NCI-H226 (cell line): ENCODE data around the gene SELPLG.
"Not testable (repeated sequence)": the region's sequence is repeated elsewhere in the genome, so short reads cannot be mapped to it uniquely, and the experiment has no call there.

Experiments used
- DNase-seq: peaks from one replicate; pipeline ENCODE4 v3.0.0-alpha.2; 2015

SELPLG gene

DNA sequence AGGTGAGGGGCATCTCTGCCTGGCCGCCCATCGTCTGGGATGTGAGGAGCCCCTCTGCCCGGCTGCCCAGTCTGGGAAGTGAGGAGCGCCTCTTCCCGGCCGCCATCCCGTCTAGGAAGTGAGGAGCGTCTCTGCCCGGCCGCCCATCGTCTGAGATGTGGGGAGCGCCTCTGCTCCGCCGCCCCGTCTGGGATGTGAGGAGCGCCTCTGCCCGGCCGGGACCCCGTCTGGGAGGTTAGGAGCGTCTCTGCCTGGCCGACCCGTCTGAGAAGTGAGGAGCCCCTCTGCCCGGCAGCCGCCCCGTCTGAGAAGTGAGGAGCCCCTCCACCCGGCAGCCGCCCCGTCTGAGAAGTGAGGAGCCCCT, 22.1 kb upstream of the SELPLG start:
- DNase-seq: not testable (repeated sequence)

DNA sequence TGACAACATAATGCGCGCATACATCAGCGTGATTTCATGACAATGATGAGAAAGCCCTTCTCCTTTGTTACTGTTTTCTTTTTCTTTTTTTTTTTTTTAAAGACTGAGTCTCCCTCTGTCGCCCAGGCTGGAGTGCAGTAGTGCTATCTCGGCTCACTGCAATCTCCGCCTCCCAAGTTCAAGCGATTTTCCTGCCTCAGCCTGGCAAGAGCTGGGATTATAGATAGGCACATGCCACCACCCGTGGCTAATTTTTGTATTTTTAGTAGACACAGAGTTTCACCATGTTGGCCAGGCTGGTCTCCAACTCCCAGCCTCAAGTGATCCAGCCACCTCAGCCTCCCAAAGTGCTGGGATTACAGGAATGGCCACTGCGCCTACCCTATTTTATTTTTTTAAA, 20.9 kb upstream of the SELPLG start:
- DNase-seq: not testable (repeated sequence)

DNA sequence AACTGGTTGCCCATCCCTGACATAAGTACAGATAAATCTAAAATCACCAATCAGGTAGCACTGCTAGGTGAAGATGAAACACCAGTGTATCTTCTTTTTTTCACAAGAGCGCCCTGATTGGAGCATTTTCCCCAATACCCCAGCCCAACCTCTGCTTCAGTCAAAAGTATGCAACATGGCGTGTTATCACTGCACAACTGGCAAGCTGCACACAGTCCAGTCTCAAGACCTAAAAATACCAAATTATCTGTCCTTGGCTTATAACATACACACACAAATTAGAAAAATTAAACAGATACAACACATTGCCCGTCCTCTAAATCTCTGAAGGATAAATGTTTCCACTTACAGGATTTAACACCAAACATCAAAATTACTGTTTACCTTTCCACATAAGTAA, 20.2 kb upstream of the SELPLG start:
- no peak for DNase-seq

DNA sequence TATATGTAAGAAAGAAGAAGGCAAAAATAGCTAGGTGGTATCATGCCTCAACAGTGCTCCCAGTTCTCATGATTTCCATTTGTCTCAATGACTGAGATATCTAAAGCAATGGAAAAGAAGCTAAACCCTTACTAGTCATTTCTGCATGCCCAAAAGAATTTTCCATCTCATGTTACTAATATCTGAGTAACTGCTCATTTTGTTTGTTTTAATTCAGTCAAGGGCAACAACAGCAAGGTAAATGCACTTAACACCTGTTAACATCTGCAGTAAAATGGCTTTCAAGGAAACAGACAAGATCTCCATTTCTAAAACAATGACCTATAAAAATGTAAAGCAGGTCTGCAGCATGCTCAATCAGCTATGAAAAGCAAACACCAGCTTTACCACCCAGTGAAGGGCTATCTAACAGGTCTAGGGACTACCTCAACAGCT, 19.4 kb upstream of the SELPLG start:
- no peak for DNase-seq

DNA sequence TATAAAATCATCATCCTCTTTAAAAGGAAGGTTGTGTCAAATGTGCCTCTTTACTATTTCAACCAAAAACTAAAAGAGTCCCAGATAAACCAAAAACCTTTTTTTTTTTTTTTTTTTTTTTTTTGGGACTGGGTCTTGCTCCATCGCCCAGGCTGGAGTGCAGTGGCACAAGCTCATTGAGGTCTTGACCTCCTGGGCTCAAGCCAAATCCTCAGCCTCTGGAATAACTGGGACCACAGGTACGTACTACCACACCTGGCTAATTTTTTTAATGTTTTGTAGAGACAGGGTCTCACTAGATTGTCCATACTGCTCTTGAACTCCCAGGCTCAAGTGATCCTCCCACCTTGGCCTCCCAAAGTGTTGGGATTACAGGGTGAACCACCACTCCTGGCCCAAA, 16.4 kb upstream of the SELPLG start:
- DNase-seq: no peak

DNA sequence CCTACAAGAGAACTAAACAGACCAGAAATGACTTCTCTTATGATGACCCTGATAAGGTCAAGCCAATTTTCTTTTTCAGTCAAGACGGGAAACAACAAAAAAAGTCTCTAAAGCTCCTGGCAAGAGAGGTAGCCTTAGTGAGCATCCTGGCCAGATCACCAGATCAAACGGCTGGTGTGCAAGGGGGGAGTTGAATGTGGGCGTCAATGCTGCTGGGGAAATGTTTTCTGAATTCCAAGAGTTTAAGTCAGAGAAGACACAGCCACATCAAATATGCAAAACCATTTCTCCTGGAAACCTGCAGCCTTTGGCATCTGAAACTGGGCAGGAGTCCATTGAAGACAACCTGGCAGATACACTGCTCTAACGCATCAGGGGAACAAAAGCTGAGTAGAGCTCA, 16.0 kb upstream of the SELPLG start:
- DNase-seq: peak; percentile 90

DNA sequence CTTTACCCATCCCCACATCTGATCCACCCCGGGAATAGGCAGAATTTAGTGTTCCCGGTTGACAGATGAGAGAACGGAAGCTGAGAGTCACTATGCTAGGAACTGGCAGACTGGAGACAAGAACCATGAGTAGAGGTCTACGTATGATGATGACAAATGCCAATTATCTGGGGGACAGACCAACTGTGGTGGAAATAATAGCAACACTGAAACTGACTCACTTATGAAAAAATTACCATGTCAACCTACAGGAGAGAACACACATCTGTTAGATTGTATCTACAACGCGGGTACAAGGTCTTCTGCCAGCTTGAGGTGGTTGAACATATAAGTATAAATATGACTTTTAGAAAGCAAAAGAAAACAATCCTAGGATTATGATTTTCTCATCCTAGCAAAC, 15.4 kb upstream of the SELPLG start:
- DNase-seq: no peak

DNA sequence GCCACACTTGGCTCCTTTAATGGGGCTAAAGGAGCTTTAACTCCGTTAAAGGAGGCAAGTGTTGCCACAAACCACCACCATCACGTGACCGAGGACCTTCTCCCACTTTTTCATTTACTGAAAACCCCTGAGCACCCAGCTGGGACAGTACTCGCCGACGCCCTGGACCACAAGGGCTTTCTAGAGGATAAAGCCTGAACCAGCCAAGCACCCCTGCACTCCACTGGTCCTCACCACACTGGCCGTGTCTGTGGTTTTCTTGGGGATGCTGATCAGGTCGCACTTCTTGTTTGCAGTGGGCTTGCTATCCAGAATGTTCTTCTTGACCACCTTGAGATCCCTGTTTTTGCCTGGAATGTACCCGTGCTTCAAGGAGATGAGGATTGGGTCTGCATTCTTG, 14.7 kb upstream of the SELPLG start:
- no peak for DNase-seq

DNA sequence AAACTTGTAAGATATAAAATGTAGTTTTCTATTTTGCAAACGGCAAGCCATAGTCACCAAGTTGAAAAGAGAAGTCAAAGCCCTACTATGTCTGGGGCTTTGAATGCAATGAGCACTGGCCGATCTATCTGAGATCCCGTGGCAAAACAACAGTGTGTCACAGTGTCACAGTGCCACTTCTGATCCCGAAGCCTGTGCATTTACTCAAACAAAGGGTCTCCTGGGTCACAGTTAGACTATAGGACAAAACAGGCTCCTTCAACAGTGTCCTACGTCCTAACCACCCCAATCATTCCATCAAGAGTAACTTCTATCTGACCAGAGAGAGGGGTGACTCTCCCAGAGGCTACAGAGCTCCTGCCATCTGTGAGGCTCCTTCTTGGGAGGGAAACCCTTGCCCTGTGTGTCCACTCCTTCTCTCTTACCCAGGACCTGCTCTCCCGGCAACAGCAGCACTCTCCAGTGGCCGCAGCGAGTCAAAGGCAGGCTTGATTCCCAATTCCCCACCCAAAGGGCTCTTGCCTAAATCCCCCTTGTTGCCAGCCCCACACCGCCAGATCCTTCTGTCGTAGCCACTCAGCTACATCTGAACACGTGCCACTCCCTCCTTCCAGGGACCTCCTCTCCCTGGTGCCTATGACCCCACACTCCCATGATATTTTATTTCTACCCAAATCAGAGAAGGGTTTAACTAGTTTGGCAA, 14.0 kb upstream of the SELPLG start:
- DNase-seq: no peak

DNA sequence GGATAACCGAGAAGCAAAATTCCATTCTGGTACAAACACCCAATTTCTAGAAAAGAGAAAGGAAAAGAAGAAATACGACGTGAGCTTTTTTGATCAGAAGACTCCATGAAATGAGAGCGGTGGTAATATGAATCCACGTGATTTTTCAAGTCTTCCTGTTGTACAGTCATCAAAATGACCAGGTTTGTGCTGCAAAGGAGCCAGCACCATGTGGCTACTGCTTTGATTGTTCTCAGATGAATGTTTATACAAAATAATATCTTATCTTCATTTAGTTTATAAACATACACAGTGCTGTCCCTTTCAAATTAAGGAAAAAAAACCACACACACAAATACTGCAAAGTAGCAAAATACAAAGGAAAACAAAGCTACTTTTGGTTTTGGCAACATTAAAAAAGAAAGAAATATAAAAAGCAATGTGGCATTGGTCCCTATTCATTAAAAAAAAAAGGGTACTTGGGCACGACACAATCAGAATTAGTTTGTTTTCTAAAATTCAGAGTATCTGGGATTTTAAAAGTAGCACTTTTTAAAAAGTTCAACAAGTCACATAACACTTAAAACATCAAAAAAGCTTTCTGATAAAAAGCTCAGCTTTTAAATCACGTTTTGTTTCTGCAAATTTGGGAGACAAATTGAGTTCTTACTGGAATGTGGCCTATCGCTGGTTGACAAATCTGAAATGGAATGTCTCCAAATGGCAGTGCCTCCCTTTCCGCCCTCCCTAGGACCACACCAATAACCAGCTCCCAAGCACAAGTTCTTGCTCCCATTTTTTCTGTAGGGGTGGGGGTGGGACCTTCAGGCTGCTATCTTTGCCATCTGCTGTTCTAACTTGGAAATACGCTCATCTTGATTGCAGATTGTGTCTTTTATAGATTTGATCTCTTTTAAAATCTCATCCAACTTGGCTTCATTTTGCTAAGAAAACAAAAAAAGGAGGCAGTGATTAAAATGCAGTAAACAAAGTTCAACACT, 13.2 kb upstream of the SELPLG start:
- DNase-seq: no peak

DNA sequence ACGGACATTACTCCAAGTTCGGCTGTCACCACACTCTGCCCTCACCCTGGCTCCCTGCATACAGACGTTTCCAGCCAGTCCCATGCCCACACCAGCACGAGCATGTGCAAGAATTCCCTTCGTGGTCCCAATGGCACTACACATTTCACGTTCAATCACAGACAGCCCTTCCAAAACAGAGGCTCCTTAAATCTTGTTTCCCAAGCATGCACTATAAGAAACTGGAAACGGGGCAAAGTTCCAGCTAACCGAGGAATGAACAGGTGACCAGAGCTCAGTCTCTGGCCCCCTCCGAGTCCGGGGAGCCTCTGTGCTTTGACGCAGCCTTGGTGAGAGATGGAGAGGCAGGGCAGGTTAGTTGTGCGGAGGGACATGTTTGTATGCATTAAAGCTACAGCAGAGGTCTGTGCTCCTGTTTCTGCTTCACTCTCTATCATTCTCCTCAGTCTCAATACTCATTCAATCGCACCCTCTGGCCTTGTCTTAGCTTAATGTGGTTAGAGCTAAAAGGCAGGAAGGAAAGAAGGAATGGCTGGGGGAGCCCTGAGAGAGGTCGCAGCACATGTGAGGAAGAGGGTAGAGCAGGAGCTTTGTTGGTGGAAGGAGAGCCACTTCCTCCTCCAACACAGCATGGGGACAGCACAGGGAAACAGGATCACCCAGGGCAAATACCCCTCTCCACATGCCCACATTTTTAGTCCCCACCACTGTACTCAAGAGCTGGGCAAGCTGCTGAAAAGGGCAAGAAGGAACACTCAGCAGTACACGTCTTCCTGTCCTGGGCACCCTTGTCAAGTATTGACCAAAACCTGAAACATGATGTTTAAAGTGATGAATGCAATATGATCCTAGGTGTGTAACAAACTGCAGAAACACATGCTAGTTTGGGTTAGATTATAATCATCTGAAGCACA, 12.2 kb upstream of the SELPLG start:
- DNase-seq: no peak

DNA sequence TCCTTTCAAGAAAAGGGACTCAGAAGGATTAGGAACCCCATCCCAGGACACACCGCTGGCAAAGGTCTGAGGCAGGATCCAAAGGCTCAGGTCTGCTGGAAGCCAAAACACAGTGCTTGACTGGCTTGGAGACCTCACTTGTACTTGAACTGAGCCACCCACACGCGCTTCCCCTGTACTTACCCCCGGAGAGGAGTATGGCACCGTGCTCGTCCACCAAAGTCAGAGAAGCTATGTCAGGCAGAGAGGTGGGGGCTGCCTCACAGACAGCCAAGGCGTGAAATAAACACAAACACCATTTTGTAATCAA, 11.1 kb upstream of the SELPLG start:
- DNase-seq: no peak

DNA sequence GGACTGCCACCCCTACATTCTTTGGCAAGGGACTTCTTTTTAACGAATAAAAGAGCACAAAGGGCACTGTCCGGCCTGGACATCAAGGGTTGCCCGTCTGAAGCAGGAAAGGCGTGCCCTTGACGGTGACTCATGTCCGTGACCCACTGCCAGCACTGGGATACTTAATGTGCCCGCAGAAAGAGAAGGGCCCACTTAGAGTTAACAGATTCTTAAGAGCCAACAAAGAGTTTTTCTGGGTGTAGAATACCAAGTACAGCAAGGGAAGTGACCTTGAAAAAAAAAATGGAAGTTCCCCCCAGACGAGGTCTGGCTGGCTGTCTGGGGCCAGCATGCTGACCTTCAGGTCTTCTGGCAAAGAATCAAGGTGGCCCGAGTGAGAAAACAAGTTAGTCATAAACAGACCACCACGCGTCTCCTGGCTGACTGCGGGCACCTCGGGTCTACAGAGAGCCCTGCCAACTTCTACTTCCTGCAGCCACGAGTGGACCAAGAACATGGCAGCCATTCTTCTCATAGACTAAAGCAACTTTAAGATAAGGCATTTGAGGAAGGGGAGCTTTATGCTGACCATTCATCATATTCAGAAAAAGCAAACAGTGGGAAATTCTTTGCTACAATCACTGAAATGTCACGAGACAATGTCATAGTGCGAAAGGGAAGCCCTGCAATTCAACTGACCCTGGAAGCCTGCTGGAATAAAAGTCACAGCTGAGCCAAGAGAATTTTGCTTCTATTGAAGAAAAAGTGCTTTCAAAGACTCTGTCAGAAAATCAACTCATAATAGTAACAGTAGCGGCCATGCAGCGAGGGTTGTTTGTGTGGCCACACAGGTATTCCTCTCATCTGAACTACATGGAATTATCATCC, 10.5 kb upstream of the SELPLG start:
- peak; percentile 23 for DNase-seq

DNA sequence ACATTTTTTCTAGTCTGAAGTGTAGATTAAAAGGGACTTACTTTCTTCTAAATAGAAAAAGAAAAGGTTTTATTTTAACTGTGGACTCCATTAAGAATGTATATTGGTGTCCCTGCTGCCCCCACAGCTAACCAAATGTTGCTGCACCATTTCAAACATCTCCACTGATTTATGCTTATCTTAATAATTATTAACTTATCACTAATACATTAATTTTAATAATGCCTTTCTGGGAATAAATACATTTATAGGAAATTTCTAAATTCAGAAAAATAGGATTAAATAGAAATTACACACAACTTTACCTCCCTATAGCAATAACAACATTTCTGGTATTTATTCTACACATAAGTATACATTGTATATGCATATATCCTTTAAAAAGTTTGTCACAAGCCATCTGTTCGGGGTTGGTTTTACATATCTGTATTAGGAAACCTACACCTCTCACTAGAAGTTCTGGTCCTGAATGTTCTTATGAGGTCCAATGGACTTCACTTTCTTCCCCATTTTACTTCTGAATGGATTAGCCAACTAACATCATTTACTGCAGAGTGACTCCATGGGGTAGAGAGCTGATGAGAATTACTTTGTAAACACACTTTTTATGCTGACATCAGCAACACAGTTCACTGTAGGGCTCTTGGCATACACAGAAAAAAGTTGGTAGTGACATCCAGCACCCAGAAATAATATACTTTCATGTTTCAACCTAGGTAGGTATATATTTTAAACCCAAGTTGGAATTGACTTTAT, 9.4 kb upstream of the SELPLG start:
- no peak for DNase-seq

DNA sequence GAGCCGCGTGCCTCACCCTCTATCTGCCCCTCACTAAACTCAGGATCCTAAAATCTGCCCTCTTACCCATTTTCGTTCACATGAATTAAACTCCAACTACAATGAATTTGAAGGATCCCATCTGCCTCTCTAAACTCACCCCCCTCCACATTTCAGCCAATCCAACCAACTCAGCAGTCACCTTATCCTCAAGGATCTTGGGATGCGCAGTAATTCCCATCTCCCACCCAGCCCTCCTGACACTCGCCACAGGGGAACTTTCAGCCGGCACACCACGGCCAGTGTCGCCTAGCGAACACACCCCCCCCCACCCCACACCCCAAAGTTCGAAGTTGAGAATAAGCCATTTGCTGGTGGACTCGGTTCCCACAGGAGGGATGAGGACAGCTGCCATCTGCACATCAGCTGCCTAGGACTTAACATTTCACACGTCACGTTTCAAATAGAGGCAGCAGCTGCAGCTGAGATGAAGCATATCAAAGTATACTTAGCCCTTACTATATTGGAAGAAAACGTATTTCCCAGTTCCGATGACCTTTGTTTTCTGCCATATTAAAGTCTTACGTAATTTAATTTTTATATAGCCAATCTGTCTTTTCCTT, 8.7 kb upstream of the SELPLG start:
- DNase-seq: no peak

DNA sequence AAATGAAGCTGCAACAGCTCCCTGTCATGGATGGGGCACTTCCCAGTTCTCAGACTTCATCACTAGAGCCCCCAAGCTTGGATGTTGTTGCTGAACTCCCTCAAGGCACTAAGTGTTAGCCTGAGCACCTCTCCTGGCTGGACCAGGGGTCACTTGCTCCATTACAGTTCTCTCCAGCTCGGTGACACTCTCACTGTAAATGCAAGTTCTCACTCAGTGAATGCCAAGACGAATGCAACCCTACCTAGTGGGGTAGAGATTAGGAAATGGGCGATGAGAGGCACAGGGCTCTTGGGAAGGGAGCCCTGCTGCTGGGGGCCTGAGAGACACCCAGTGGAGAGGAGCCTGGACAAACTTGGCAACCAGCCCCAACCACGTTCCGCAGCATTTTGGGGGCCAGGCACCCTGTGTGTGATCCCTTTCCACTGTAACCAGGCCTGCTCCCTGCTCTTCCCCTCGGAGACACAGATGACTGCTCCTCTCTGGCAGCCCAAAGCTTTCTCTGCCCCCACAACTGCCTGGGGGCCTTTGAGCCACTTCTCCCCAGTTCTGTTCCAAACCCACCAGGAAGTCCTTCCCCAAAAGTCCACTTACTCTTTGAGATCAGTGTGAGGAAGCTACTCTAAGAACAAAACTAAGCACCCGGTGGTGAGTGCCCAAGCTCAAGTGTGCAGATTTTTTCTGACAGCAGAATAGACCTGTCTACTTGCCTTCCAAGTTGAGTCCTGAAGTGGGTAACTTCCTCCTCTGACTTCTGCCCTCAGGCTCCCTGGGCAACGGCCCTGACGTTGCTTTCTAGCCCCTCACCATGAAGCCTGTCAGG, 8.0 kb upstream of the SELPLG start:
- no peak for DNase-seq

DNA sequence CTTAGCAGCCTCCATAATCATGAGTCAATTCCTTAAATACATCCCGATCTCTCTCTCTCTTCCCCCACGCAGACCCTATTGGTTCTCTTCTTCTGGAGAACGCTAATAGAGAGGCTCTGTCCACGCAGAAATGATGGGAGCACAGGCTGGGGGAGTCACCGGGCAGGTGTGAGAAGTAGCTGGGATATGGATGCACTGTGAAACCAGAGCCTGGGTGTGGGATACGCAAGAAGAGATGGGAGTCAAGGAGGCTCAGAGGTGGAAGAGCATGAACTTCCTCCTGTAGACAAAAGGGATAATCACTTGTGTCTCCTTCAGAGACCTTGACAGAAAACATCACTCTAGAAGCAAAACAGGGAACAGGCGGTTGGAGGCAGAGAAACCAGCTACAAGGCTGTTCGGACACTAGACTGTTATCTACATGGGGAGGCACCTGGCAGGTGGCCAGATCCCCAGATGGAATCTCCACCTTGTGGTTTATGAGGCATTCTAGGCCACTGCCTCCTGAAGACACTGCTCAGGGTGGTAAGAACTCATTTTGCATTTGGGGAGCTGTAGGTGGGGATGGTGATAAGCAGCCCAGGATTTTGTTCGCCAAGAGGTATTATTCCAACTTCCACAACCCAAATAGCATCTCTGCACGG, 7.2 kb upstream of the SELPLG start:
- peak; percentile 84 for DNase-seq

DNA sequence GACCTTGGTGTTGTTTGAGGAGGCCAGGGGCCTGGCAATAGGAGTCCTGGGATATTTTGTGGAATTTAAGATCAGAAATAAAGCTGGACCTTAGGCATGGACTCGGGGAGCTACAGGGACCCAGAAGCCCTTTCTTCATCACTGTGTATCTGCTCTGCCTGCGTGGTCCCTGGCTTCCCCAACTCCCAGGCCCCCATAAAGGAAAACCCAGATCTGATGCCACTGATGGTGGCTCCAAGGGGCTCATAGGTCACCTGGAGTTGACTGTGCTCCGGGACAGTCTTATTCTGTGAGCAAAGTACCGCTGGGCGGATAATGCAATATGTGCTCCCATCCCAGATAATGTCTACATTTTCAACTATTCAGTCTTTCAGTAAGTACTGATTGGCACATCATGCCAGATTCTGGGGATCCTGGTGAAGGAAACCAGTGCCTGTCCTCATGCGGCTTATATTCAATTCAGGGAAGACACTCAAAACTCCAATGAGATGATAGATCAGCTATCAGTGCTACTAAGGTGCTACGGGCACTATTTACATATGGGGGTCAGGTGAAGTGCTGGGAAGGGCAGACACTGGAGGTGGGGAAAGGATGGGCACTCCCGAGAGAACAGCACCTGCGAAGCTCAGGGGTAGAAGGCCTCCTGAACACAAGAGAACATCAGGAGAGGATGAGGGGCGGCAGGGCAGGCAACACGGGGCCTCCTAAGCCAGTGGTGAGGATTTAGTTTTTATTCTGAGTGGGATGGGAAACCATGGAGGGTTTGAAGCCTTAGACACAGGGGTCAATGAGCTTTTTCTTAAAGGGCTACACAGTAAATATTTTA, 5.5 kb upstream of the SELPLG start:
- DNase-seq: no peak
